Thoracic aorta (tissue), 2 donors: ENCODE results near the gene ANO1. TPM values are rescaled to one million over a fixed set of nuclear protein-coding genes. Genes with fewer than 3 reads are reported as not detected.
A peak's percentile ranks its signal among the peaks of the same experiment; 100 is the strongest.

Experiments used
- ATAC-seq: fragments of 150-250 bp; one replicate; pipeline ENCODE4 v1.8.0; 2017; ENCODE audit warnings: low read depth; ENCODE audit not compliant: insufficient number of reproducible peaks, low FRiP score
- DNase-seq: peaks from one replicate; pipeline ENCODE4 v3.0.0-alpha.2; 2020; ENCODE audit warnings: low spot score
- H3K27ac ChIP-seq, 2 donors: fragments of 200-600 bp; sonication (generic); 1 replicate in 1 of 2; 2 replicates in 1 of 2; pipeline ENCODE4 v1.5.1; 2016; ENCODE audit warnings: mild to moderate bottlenecking in 2 of 2, moderate library complexity in 2 of 2
- H3K27me3 ChIP-seq: fragments of 200-600 bp; sonication (generic); replicated peaks from 2 replicates; pipeline ENCODE4 v1.6.0; 2016; ENCODE audit warnings: mild to moderate bottlenecking; ENCODE audit not compliant: insufficient read depth
- H3K36me3 ChIP-seq: fragments of 200-600 bp; sonication (generic); one replicate; pipeline ENCODE4 v1.5.1; 2016
- H3K4me1 ChIP-seq, 2 donors: fragments of 200-600 bp; sonication (generic); 1 replicate in 1 of 2; 2 replicates in 1 of 2; pipeline versions ENCODE4 v1.5.1 to v1.6.0; 2016; ENCODE audit warnings: low read depth in 2 of 2, mild to moderate bottlenecking in 1 of 2; ENCODE audit not compliant: control insufficient read depth in 1 of 2
- H3K4me3 ChIP-seq: fragments of 200-600 bp; sonication (generic); 2 replicates; pipeline ENCODE4 v1.5.1; 2016; ENCODE audit warnings: mild to moderate bottlenecking
- H3K9me3 ChIP-seq: fragments of 200-600 bp; sonication (generic); 2 replicates; pipeline ENCODE4 v1.5.1; 2016
- total RNA-seq, 2 donors: library from RNA; depleted of rRNA; stranded (reverse); fragments of >200 nt; gene quantifications; one replicate each; pipeline versions ENCODE4 v1.1.0 to v1.2.3, GENCODE V29; 2016
- TF ChIP-seq, protein P1 (sequence below): fragments of 200-600 bp; sonication (generic); IDR thresholded peaks from one replicate; pipeline ENCODE4 v1.5.1; 2019; ENCODE audit warnings: antibody characterized with exemption

The ANO1 gene
- total RNA-seq = 100 to 1,000 TPM; 122 to 161 TPM

DNA sequence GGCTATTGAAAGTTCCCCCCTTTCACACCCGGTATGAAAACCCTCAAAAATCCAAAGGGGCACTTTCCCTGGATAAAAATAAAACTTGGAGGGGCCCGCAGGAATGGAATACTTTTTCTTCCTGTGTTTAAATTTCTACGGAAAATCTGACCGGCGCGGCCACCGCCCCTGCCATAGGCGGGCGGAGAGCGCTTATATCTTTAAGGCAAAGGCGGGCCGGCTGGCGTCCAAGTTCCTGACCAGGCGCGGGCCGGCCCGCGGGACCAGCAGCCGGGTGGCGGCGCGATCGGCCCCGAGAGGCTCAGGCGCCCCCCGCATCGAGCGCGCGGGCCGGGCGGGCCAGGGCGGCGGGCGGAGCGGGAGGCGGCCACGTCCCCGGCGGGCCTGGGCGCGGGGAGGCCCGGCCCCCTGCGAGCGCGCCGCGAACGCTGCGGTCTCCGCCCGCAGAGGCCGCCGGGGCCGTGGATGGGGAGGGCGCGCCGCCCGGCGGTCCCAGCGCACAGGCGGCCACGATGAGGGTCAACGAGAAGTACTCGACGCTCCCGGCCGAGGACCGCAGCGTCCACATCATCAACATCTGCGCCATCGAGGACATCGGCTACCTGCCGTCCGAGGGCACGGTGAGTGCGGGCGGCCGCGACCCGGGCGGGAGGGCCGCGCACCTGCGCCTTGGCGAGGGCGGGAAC is at the start of gene ANO1:
Gene ANO1, plus strand, starts transcription at position 223 of the 686 bp plus-strand sequence. Its CDS starts 290 bp downstream, at position 513.
- no peak for DNase-seq
- no peaks in the 10 kb centered on the region for H3K36me3 ChIP-seq

DNA sequence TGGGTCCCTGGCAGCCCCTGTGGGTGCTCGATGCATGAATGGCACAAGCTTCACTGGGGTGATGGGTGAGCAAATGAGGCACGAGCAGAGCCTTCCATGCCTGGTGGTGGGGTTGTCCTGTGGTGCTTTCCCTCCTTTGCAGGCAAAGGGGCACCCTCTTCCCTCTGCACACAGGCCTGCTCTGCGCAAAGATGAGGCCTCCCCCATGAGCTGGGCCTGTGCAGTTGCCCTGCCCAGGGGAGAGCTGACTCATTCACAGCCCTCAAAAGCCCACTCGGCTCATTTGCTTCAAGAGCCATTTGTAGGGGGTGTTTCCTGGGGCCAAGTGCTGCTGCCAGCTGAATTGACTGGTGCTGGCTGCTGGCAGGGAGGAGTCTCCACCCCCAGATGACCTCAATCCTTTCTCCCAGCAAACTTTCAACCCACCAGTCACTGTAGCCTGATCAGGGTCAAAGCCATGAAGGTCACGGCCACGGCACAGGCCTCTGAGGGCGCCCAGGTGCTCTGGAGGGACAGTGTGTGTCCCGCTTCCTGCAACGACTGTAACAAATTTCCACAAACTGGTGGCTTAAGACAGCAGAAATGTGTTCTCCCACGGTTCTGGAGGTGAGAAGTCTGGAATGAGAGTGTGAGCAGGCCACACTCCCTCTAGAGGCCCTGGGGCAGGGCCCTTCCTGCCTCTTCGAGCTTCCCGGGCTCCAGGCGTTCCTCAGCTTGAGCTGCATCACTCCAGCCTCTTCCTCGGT is 48.8 kb upstream of the ANO1 start:
- ATAC-seq = no peak
- TF ChIP-seq, protein P1, sequence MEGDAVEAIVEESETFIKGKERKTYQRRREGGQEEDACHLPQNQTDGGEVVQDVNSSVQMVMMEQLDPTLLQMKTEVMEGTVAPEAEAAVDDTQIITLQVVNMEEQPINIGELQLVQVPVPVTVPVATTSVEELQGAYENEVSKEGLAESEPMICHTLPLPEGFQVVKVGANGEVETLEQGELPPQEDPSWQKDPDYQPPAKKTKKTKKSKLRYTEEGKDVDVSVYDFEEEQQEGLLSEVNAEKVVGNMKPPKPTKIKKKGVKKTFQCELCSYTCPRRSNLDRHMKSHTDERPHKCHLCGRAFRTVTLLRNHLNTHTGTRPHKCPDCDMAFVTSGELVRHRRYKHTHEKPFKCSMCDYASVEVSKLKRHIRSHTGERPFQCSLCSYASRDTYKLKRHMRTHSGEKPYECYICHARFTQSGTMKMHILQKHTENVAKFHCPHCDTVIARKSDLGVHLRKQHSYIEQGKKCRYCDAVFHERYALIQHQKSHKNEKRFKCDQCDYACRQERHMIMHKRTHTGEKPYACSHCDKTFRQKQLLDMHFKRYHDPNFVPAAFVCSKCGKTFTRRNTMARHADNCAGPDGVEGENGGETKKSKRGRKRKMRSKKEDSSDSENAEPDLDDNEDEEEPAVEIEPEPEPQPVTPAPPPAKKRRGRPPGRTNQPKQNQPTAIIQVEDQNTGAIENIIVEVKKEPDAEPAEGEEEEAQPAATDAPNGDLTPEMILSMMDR = no peak
- peaks cover 10 to 31% of the 10 kb centered on the region in 2 donors for H3K4me1 ChIP-seq
- no peaks in the 10 kb centered on the region for H3K27me3 ChIP-seq
- H3K4me3 ChIP-seq = no peak overlapping the region
- no peaks in the 10 kb centered on the region for H3K9me3 ChIP-seq
- H3K27ac ChIP-seq = peak overlapping the region; percentile 56 to 77
- no peak for DNase-seq
- no peaks in the 10 kb centered on the region for H3K36me3 ChIP-seq

More for the DNA sequence above, at the start of gene ANO1:
- no peak for ATAC-seq
- Histone ChIP-seq H3K9me3 (no peaks in the 10 kb centered on the region), H3K4me3 (peak within 1 kb of the TSS; percentile 75), H3K27me3 (no peaks in the 10 kb centered on the region), H3K4me1 (peaks cover 9 to 58% of the 10 kb centered on the region in 2 donors), H3K27ac (peak within 1 kb of the TSS; percentile 88 to 89)
- TF ChIP-seq, protein P1 = no peak

DNA sequence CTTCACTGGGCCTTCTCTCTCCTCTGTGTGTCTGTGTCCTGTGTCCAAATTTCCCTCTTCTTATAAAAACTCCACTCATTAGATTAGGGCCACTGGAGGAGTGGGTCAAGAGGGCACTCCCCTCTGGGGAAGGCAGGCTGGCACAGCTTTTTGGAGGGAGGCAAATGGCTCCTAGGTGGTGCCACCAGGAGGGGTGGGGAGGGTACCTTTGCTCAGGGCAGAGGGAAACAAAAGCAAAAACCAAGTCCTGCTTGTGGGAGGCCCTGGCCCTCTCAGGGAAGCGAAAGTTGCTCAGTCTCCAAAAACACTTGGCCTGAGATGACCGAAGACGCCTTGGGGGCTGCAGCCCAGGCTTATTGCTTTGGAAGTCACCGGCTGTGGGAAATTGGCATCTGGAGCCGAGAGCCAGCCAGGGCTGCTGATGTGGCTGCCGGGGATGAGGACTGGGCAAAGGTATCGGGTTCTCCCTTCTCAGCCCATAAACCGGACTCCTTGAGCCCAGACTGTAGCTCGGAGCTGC is 48.2 kb upstream of the ANO1 start:
- DNase-seq = no peak
- no peaks in the 10 kb centered on the region for H3K27me3 ChIP-seq
- ATAC-seq = peak; percentile 10
- TF ChIP-seq, protein P1 = no peak
- no peaks in the 10 kb centered on the region for H3K36me3 ChIP-seq
- H3K9me3 ChIP-seq = no peaks in the 10 kb centered on the region
- peak overlapping the region; percentile 56 to 77 for H3K27ac ChIP-seq
- peak overlapping the region; percentile 36 for H3K4me3 ChIP-seq
- peaks cover 10 to 27% of the 10 kb centered on the region in 2 donors for H3K4me1 ChIP-seq

DNA sequence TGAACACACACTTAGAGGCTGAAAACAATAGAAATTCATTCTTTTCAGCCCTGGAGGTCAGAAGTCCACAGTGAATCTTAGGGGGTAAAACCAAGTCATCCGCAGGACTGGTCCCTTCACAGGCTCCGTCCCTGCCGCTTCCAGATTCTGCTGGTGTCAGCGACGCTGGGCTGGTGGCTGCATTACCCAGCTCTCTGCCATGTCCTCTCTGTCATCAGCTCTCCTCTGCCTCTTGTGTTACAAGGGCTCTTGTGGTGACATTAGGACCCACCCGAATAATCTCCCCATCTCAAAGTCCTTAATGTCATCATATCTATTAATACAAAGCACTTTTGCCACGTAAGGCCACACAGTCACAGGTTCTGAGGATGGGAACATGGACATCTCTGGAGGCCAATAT is 47.7 kb upstream of the ANO1 start:
- ATAC-seq (no peak), DNase-seq (no peak)
- Histone ChIP-seq H3K27me3 (no peaks in the 10 kb centered on the region), H3K4me1 (peaks cover 10 to 24% of the 10 kb centered on the region in 2 donors), H3K27ac (peak overlapping the region; percentile 56 to 77), H3K4me3 (peak overlapping the region; percentile 36), H3K36me3 (no peaks in the 10 kb centered on the region), H3K9me3 (no peaks in the 10 kb centered on the region)
- TF ChIP-seq, protein P1 = no peak
